Subcutaneous abdominal adipose tissue (tissue), 5 donors: Measurements from ENCODE around the gene WDPCP.

Source experiments
- H3K27ac ChIP-seq: one replicate; pipeline ENCODE4 v1.7.0; 2013; ENCODE audit warnings: low read depth, mild to moderate bottlenecking, inconsistent platforms, low read length, moderate library complexity
- H3K27me3 ChIP-seq, 5 donors: one replicate each; pipeline ENCODE4 v1.7.0; 2013; ENCODE audit warnings: low read length in 5 of 5, inconsistent platforms in 1 of 5; ENCODE audit not compliant: control insufficient read depth in 5 of 5, insufficient read depth in 4 of 5
- H3K36me3 ChIP-seq, 5 donors: one replicate each; pipeline ENCODE4 v1.7.0; 2013; ENCODE audit warnings: low read length in 5 of 5; ENCODE audit not compliant: control insufficient read depth in 5 of 5, insufficient read depth in 5 of 5
- H3K4me1 ChIP-seq, 5 donors: one replicate each; pipeline ENCODE4 v1.7.0; 2013; ENCODE audit warnings: low read length in 5 of 5, mild to moderate bottlenecking in 3 of 5, moderate library complexity in 1 of 5; ENCODE audit not compliant: control insufficient read depth in 5 of 5, insufficient read depth in 5 of 5
- H3K4me3 ChIP-seq, 5 donors: one replicate each; pipeline ENCODE4 v1.7.0; 2013; ENCODE audit warnings: low read length in 5 of 5, low read depth in 1 of 5
- H3K9ac ChIP-seq, 5 donors: one replicate each; pipeline ENCODE4 v1.7.0; 2013; ENCODE audit warnings: low read length in 5 of 5, mild to moderate bottlenecking in 4 of 5, moderate library complexity in 3 of 5
- H3K9me3 ChIP-seq, 5 donors: one replicate each; pipeline ENCODE4 v1.7.0; 2013; ENCODE audit warnings: low read length in 5 of 5; ENCODE audit not compliant: control insufficient read depth in 5 of 5
- donor health status: healthy.
- donor health status: healthy.
- donor health status: healthy.
- donor health status: healthy.
- donor health status: healthy.

The WDPCP gene

GRCh38 chr2:63594660-63595059 is 6.4 kb upstream of the WDPCP start:
- Histone ChIP-seq H3K4me3 (peak overlapping the region in 1 of 5 donors; percentile 16), H3K4me1 (peaks cover 5 to 83% (median 39%) of the 10 kb centered on the region in 5 donors), H3K9me3 (no peaks in the 10 kb centered on the region), H3K27ac (peak overlapping the region; percentile 38), H3K36me3 (peaks cover 10 to 25% (median 22%) of the 10 kb centered on the region in 5 donors), H3K27me3 (no peaks in the 10 kb centered on the region), H3K9ac (peak overlapping the region in 2 of 5 donors; percentile 27 to 65)

- Histone ChIP-seq H3K36me3 (peaks cover 10 to 24% (median 19%) of the 10 kb centered on the region in 5 donors), H3K27ac (peak overlapping the region; percentile 96), H3K9ac (peak overlapping the region in 2 of 5 donors; percentile 11 to 61), H3K4me1 (peaks cover 9 to 87% (median 61%) of the 10 kb centered on the region in 5 donors), H3K4me3 (peak overlapping the region in 3 of 5 donors; percentile 10 to 42 (median 18)), H3K27me3 (peaks cover 0 to 2% (median 0%) of the 10 kb centered on the region in 5 donors), H3K9me3 (no peaks in the 10 kb centered on the region)
These were observed 3.4 kb upstream of the WDPCP start for GRCh38 chr2:63591566-63592175.

GRCh38 chr2:63590626-63591408 is 2.5 kb upstream of the WDPCP start:
- Histone ChIP-seq H3K4me3 (peak overlapping the region in 4 of 5 donors; percentile 0 to 99 (median 70)), H3K4me1 (peaks cover 8 to 83% (median 61%) of the 10 kb centered on the region in 5 donors), H3K9ac (peak overlapping the region in 3 of 5 donors; percentile 56 to 93 (median 91)), H3K9me3 (no peaks in the 10 kb centered on the region), H3K27me3 (peaks cover 0 to 2% (median 0%) of the 10 kb centered on the region in 5 donors), H3K36me3 (peaks cover 9 to 23% (median 13%) of the 10 kb centered on the region in 5 donors), H3K27ac (peak overlapping the region; percentile 96)

GRCh38 chr2:63589148-63589958 is 1.1 kb upstream of the WDPCP start:
- Histone ChIP-seq H3K9ac (peak overlapping the region; percentile 91 to 93 (median 93)), H3K9me3 (no peaks in the 10 kb centered on the region), H3K27ac (peak overlapping the region; percentile 96), H3K27me3 (peaks cover 0 to 2% (median 0%) of the 10 kb centered on the region in 5 donors), H3K4me3 (peak overlapping the region; percentile 76 to 99 (median 89)), H3K36me3 (peaks cover 0 to 10% (median 5%) of the 10 kb centered on the region in 5 donors), H3K4me1 (peaks cover 8 to 69% (median 51%) of the 10 kb centered on the region in 5 donors)

- Histone ChIP-seq H3K4me1 (peaks cover 8 to 54% (median 44%) of the 10 kb centered on the region in 5 donors), H3K4me3 (peak overlapping the region; percentile 76 to 99 (median 89)), H3K9ac (peak overlapping the region; percentile 41 to 93 (median 91)), H3K27me3 (peaks cover 0 to 2% (median 0%) of the 10 kb centered on the region in 5 donors), H3K9me3 (no peaks in the 10 kb centered on the region), H3K36me3 (peaks cover 0 to 4% (median 0%) of the 10 kb centered on the region in 5 donors), H3K27ac (peak overlapping the region; percentile 96)
These were observed 378 bp downstream of the WDPCP start for GRCh38 chr2:63587814-63588384.

GRCh38 chr2:63582873-63583272 is 5.4 kb downstream of the WDPCP start:
- Histone ChIP-seq H3K4me3 (no peak overlapping the region), H3K36me3 (no peaks in the 10 kb centered on the region), H3K9me3 (no peaks in the 10 kb centered on the region), H3K27ac (peak overlapping the region; percentile 77), H3K9ac (no peak overlapping the region), H3K4me1 (peaks cover 3 to 26% (median 22%) of the 10 kb centered on the region in 5 donors), H3K27me3 (no peaks in the 10 kb centered on the region)

- H3K4me3 ChIP-seq: peak overlapping the region in 1 of 5 donors; percentile 21
- H3K27ac ChIP-seq: peak overlapping the region; percentile 77
- no peaks in the 10 kb centered on the region for H3K9me3 ChIP-seq
- H3K4me1 ChIP-seq: peaks cover 3 to 15% (median 10%) of the 10 kb centered on the region in 5 donors
- H3K9ac ChIP-seq: peak overlapping the region; percentile 37 to 59 (median 42)
- H3K27me3 ChIP-seq: no peaks in the 10 kb centered on the region
- H3K36me3 ChIP-seq: no peaks in the 10 kb centered on the region
These were observed 6.8 kb downstream of the WDPCP start for GRCh38 chr2:63581298-63581961.

GRCh38 chr2:63580651-63581297 is 7.5 kb downstream of the WDPCP start:
- H3K27me3 ChIP-seq: no peaks in the 10 kb centered on the region
- H3K9me3 ChIP-seq: no peaks in the 10 kb centered on the region
- H3K4me1 ChIP-seq: peaks cover 3 to 14% (median 10%) of the 10 kb centered on the region in 5 donors
- H3K9ac ChIP-seq: peak overlapping the region in 4 of 5 donors; percentile 11 to 59 (median 42)
- no peaks in the 10 kb centered on the region for H3K36me3 ChIP-seq
- H3K4me3 ChIP-seq: peak overlapping the region in 1 of 5 donors; percentile 21
- H3K27ac ChIP-seq: peak overlapping the region; percentile 77
